Body of pancreas (tissue), 4 donors: Measurements from ENCODE around the gene EGFLAM.

ENCODE experiments used
- POLR2A ChIP-seq, 3 donors: fragments of 450-650 bp; IDR thresholded peaks; one replicate each; pipeline ENCODE4 v1.6.1; 2016; ENCODE audit warnings: antibody characterized with exemption in 3 of 3, mild to moderate bottlenecking in 2 of 3
- TF ChIP-seq, protein P1 (sequence below), 7 experiments: fragments of 450-650 bp in 4 of 7; fragments of 200-600 bp in 3 of 7; sonication (generic) in 3 of 7; IDR thresholded peaks; one replicate each; pipeline ENCODE4 v1.5.1; 2016 to 2019; ENCODE audit warnings: antibody characterized with exemption in 7 of 7

GRCh38 chr5:38257308-38258041, 884 bp upstream of the EGFLAM start:
- TF ChIP-seq, protein P1, sequence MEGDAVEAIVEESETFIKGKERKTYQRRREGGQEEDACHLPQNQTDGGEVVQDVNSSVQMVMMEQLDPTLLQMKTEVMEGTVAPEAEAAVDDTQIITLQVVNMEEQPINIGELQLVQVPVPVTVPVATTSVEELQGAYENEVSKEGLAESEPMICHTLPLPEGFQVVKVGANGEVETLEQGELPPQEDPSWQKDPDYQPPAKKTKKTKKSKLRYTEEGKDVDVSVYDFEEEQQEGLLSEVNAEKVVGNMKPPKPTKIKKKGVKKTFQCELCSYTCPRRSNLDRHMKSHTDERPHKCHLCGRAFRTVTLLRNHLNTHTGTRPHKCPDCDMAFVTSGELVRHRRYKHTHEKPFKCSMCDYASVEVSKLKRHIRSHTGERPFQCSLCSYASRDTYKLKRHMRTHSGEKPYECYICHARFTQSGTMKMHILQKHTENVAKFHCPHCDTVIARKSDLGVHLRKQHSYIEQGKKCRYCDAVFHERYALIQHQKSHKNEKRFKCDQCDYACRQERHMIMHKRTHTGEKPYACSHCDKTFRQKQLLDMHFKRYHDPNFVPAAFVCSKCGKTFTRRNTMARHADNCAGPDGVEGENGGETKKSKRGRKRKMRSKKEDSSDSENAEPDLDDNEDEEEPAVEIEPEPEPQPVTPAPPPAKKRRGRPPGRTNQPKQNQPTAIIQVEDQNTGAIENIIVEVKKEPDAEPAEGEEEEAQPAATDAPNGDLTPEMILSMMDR (IDR thresholded peaks at IDR 0.05), result no peak
- no peak for TF ChIP-seq POLR2A (IDR thresholded peaks at IDR 0.05)
